Measurements from ENCODE around the gene LY6G6F.

The LY6G6F gene

GRCh38 chr6:31676322-31676903, 30.3 kb upstream of the LY6G6F start:
- ATAC-seq (no peak), DNase-seq (no peak)

GRCh38 chr6:31676904-31677303, 29.8 kb upstream of the LY6G6F start:
- ATAC-seq (no peak), DNase-seq (no peak)

DNA sequence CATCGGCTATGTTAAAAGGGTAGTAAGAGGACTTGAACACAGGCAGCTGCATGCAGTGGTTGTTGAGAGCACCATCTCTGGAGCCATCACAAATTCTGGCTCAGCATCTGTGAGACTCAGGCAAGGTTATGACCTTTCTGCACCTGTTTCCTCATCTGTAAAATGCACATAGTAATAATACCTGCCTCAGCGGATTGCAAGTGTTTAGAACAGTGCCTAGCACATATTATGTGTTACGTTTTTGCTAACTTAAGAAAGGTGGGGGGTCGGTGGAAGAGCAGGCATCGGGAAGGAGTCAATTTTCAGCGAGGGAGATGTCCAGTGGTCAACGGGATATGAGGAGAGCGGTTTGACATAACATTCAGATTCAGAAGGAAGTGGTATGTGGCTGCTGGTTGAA, 28.7 kb upstream of the LY6G6F start:
- no peak for DNase-seq
- no peak for ATAC-seq

DNA sequence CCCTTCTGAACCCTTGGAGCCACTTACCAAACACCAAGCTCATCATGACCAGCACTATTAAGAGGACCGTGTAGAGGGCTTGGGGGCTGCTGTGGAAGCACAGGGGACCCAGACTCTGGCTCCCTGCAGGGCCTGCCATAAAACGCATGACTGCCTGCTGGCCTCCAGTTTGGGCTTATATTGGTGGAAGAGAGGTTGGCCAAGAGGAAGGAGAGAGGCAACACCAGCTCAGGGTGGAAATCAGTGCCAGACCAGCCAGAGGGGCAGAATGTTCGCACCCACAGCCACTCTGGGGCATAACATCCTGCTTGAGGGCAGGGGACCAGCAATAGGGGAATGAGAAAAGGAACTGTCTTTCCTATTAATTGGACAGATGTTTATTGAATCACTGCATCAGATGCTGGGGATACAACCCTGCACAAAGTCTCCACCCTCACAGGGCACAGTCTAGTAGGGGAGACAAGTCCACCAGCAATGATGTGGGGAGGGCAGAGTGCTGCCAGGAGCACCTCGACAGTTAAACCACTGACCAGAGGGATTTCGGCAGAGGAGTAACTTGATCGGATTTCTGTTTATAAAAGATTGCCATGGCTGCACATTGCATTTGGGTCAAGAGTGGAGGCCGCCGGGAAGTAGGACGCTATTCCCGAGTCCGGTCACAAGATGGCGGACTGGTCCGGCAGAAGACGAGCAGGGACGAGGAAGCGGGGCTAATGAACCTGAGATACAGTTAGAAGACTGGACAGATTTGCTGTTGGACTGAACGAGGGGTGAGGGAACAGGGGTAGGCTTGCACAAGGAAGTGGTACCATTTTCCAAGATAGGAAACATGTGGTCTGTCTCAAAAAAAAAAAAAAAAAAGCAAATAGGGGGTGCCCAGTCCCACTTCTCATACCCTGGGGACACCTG, 26.2 kb upstream of the LY6G6F start, which contains the start of gene LY6G5C:
Gene LY6G5C (minus strand): TSS at position 842 of the 909 bp plus-strand sequence. CDS start 694 bp downstream, at position 148.
- peak; percentile 71 for ATAC-seq
- DNase-seq, result peak; percentile 75

DNA sequence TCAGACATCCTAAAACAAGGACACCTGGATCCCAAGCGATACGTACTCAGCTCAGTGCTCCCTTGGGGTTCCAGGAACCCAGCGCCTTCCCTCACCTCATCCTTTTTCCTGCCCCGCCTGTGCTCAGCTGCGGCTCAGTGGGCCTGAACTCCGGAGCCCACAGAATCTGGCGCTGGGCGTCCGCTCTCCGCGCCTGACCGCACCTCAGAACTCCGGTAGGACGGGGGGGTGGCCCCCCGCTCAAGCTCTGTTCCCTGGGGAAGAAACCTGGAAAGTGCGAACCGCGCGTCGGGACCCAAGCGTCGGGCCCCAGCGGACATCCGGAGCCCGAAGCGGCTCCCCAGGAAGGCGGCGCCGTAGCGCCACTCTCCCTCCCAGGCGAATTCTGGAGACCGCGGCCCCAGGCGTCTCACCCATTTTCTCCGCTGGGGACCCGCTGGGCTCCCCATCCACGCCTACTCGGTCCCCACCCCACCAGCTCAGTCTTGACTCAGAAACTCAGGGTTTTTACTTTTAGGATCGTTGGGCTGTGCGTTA, 25.5 kb upstream of the LY6G6F start:
- ATAC-seq, result peak; percentile 59
- peak; percentile 66 for DNase-seq

GRCh38 chr6:31683591-31683990, 23.1 kb upstream of the LY6G6F start:
- DNase-seq (no peak), ATAC-seq (no peak)

GRCh38 chr6:31686483-31686882, 20.2 kb upstream of the LY6G6F start:
- DNase-seq, result no peak
- ATAC-seq, result no peak

GRCh38 chr6:31687321-31687720, 19.3 kb upstream of the LY6G6F start:
- DNase-seq, result no peak
- no peak for ATAC-seq

- DNase-seq (no peak), ATAC-seq (no peak)
These were observed 18.6 kb upstream of the LY6G6F start for GRCh38 chr6:31687860-31688693.

- DNase-seq (peak; percentile 30), ATAC-seq (no peak)
These were observed 17.2 kb upstream of the LY6G6F start for GRCh38 chr6:31689249-31690110.

DNA sequence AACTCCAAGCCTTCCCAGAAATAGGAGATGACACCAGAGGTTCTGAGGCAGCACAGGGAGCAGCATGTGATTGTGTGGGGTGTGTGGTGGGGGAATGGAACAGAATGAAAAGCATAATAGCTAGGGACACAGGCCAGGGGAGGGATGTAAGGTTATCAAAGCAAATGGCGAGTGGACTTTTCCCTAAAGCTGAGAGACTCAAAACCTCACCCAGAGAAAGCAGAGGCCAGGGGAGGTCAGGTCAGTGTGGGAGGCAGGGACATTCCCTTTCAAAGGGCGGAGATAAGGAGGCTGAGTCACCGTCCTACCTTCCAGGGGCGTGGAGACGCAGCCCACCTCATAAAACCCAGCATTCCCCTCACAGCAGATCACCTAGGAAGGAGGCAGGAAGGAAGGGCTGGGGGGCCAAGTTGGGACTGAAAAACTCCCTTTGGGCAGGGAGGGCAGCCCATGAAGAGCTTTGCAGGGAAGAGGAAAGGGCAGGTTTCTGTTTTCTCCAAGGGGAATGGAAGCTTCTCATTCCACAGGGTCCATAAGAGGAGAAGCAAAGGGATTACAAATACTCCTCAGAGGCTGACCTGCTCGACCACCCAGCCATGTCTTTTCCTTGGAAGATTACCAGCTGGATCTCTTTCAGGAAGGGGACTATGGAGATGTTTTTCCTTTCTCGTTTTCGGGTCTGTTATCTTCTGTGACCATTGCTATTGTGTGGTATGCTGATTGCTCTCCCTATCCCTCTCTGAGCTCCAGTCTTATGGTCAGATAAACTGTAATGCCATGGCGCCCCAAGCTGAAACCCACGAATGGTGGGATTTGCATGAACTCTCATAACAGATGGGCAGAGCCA, 16.2 kb upstream of the LY6G6F start:
- DNase-seq (no peak), ATAC-seq (peak; percentile 65)

DNA sequence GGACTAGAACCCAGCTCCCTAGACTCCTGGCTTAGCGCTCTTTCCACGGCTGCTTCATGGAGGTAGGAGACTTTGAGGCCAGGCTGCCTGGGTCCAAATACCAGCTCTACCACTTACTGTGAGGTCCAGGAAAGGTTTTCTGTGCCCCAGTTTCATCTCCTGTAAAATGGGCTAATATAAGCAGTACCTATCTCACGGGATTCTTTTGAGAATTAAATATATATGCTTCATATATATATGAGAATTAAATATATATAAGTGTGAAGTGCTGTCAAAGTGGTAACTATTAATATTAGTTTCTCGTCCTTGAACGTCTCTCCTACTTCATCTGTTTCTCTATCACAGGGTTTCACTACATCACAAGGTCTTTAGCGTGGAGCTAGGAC, 15.6 kb upstream of the LY6G6F start:
- no peak for ATAC-seq
- no peak for DNase-seq

DNA sequence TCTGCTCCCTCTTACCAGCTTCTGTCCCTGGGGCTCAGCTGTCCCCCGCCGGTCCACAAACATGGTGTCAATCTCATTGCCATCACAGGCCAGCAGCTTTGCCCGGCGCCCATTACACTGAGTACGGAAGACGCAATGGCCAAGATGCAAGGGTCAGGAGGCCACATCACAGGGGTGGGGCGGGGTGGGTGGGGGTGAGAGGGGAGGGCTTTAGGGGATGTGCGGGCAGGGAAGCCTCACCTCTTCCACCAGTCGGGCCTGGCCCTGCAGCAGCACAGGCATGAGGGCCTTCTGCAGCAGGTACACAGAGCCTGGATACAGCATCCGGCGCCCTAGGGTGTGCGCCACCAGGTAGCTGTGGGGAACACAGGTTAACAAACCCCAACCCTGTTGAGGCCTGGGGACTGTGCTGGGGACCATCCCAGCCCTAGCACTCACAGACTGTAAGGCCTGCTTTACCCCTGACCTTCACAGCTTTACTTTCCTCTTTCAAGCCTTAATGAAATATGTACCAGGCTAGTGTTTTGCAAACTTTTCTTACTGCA, 15.0 kb upstream of the LY6G6F start:
- ATAC-seq (no peak), DNase-seq (no peak)

- DNase-seq (no peak), ATAC-seq (no peak)
These were observed 14.3 kb upstream of the LY6G6F start for GRCh38 chr6:31692353-31692752.

DNA sequence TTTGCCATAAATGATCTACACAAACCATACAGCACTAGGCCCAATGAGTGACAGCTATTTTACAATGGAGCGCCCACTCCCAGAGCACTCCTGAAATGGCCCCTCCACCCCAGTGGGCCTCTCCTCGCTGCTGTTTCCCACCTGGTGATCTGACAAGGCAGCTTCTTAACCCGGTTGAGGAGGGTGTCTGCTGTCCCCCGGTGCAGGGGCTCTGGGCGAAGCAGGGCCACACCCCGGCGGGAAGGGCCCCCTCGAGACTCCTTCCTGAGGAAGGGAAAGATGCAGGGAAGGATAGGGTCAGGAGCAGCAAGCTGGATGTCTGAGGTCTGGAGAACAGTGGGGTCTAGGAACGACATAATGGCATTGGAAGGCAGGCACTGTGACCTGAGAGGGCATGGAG, 13.8 kb upstream of the LY6G6F start:
- no peak for ATAC-seq
- no peak for DNase-seq

- ATAC-seq, result no peak
- no peak for DNase-seq
These were observed 13.1 kb upstream of the LY6G6F start for GRCh38 chr6:31693535-31693934.

DNA sequence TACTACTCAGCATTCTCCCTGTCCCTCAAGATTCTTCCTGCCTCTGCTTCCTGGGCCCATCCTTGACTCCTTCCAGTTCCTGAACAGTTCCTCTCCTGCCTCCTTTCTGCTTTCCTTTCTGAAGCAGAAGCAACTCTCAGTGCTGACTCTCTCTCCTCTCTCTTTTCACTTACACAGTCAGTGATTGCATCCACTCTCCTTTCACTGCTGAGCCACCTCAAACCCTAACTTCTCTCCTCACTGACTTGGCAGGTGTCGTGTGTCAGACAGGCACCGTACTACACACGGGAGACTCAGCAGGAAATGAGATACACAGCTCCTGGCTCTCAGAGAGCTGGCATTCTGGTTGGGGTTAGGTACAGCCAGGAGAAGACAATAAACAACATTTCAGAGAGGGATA, 9.1 kb upstream of the LY6G6F start:
- ATAC-seq, result no peak
- no peak for DNase-seq

- DNase-seq (no peak), ATAC-seq (no peak)
These were observed 5.8 kb upstream of the LY6G6F start for GRCh38 chr6:31700740-31701401.

DNA sequence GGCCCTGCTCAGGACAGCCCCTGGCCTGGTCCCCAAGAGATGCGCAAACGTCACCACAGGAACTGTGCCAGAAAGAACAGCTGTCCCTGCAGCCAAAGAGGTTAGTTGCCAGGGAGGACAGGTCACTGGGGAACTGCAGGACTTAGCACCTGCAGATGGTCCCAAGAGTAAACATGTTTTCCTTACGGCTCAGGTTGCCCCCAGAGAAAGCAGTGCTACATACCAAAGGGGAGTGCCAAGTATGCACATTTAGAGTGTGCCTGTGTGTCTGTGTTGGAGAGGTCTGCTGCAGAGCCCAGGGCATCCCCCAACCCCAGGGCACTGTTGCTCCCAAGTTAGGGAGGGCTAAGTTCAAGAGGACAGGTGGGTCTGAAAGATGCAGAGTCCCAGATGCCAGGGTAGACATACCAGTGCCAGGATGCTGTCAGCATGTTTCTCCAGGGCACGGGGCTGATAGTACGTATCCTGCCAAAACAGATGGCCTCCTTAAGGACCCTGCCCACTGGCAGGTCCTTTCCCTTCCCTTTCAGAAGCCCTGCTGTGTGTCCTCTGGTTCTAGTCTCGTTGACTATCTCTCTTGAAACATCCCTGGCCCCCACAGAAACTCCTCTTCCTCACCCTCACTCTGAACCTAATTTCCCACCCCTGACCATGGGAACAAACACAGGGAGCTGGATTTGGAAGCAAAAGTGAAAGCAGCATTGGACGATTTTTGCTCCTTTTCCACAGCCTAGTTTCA, 4.8 kb upstream of the LY6G6F start:
- ATAC-seq (no peak), DNase-seq (no peak)

Measured in stimulated activated naive CD8-positive, alpha-beta T cell treated with anti-CD3 and anti-CD28 coated beads, Interleukin-15, Interleukin-2, amounts not matched to agents 100 U/mL and 50 U/mL, for 24 hours (primary cell).